SH-SY5Y (cell line): ENCODE data around the gene RASL11A.

Source experiments
- GATA2 ChIP-seq: IDR thresholded peaks from 2 replicates; pipeline ENCODE4 v1.6.1; 2011; ENCODE audit warnings: mild to moderate bottlenecking, low read depth, low read length
- GATA3 ChIP-seq: IDR thresholded peaks from 2 replicates; pipeline ENCODE4 v1.6.1; 2011; ENCODE audit warnings: low read depth, mild to moderate bottlenecking, low read length, moderate library complexity

Gene RASL11A, protein sequence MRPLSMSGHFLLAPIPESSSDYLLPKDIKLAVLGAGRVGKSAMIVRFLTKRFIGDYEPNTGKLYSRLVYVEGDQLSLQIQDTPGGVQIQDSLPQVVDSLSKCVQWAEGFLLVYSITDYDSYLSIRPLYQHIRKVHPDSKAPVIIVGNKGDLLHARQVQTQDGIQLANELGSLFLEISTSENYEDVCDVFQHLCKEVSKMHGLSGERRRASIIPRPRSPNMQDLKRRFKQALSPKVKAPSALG

DNA sequence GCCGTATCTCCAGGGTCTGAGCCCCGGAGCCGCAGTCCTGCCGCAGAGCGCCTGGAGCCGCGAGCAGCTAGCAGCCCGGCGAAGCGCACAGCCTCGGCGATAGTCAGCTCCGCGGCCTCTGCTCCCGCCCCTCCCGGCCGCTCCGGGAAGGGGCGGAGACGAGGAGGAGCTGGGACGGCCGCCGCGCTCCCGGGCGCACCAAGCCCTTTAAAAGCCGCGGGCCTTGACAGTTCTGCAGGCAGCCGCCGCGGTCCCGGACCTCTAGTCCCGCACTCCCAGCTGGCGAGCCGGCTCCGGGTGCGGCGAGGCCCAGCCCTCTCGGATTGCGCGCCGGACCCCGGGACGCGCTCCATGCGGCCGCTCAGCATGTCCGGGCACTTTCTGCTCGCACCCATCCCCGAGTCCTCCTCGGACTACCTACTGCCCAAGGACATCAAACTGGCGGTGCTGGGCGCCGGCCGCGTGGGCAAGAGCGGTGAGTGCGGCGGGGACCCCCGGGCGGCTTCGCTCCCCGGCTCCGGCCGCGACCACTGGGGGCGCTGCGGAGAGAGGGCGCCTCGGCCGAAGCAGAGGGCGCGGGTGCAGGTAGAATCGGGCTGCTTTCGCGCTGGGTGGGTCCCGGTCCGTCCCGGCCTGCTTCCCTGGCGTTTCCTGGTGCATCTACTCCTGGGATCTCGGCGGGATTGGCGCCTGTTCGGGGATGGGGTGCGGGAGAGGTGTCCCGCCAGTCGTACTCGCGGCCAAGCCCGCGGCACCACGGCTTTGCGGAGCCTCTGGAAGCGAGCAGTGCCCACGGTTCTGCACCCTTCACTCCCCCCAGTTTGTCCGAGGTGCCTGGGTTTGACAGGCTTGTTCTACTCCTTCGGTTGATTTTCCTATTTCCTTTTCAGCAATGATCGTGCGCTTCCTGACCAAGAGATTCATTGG is at the start of gene RASL11A:
Gene RASL11A (plus strand): TSS at position 237 of the 927 bp plus-strand sequence. CDS start 115 bp downstream, at position 352.
- TF ChIP-seq GATA2 (no peak), GATA3 (no peak)

GRCh38 chr13:27226991-27227390 is 43.6 kb upstream of the RASL11A start:
- TF ChIP-seq GATA3 (no peak), GATA2 (no peak)

GRCh38 chr13:27228131-27228530 is 42.5 kb upstream of the RASL11A start:
- TF ChIP-seq GATA2 (no peak), GATA3 (no peak)

GRCh38 chr13:27229642-27230041 is 41.0 kb upstream of the RASL11A start:
- no peak for TF ChIP-seq GATA2
- TF ChIP-seq GATA3, result no peak

DNA sequence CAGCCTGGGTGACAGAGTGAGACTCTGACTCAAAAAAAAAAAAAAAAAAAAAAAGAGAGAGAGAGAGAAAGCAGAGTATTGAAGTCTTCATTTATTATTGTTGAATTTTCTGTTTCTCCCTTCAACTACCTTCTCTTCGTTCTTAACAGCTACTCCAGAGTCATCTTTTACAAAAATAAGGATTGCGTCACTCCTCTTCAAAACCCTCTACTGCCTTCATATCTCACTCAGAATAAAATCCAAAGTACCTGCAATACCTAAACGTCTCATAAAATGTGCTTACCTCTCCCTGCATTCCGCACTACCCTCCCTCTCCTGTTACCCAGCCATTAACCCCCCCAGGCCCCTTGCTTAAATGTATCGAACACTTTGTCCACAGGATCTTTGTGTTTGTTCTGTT is 36.7 kb upstream of the RASL11A start:
- no peak for TF ChIP-seq GATA2
- no peak for TF ChIP-seq GATA3

- TF ChIP-seq GATA3 (no peak), GATA2 (no peak)
These were observed 34.2 kb upstream of the RASL11A start for GRCh38 chr13:27236478-27236877.

GRCh38 chr13:27242702-27243101 is 27.9 kb upstream of the RASL11A start:
- no peak for TF ChIP-seq GATA2
- TF ChIP-seq GATA3, result no peak

DNA sequence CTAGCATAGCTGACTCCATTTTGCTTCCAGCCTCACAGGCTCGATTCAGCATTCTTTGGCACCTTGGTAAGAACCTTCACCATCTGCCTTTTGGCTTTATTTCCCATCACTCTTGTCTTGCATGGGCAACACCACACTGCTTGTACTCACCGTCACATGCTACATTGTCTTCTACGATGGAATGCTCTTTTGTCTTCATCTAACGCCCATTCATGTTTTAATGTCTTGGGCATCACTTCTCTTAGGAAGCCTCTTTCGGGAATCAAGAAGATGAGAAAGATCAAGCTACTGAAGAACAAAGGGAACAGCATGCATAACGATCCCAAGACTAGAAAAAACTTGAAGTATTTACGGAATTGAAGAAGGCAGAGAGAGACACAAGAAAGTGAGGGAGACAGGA is 25.0 kb upstream of the RASL11A start:
- TF ChIP-seq GATA2 (no peak), GATA3 (no peak)

GRCh38 chr13:27250833-27251165 is 19.8 kb upstream of the RASL11A start:
- TF ChIP-seq GATA3 (no peak), GATA2 (no peak)

GRCh38 chr13:27251166-27252091 is 19.2 kb upstream of the RASL11A start, which contains the start of gene RPL21:
TSS of gene RPL21 (plus strand) at chr13:27251558. CDS start at chr13:27253777, 2,219 bp downstream.
- TF ChIP-seq GATA3, result no peak
- no peak for TF ChIP-seq GATA2

DNA sequence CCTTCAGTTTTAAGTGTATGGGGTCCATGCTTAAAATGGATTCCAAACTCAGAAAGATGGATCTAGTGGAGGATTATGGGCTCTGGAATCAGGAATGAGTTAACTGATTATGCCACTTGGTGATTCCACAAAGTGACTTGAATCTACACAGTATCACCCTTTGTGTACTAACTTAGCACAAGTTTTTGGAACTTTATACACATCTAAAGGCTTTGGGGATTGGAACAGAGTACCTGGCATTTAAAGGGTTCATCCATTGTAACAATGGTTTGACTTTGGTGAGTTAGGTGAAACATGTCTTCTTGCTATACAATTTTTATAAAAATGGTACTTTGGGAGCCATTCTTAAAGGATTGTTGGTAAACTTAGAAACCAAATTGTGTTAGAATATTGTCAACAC is 18.2 kb upstream of the RASL11A start:
- TF ChIP-seq GATA3, result no peak
- no peak for TF ChIP-seq GATA2

DNA sequence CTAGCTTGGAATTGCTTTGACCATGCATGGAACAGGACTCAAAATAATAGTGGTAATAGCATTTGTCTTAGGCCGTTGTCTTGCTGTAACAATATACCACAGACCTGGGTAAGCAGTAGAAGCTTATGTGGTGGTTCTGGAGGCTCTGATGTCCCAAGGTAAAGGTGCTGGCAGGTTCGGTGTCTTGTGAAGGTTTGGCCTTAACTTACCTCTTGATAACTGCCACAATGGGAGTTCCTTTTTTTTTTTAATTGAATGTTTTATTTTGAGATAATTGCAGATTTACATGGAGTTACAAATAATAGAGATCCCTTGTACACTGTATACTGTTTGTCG is 13.4 kb upstream of the RASL11A start:
- TF ChIP-seq GATA3 (no peak), GATA2 (no peak)

- TF ChIP-seq GATA3 (no peak), GATA2 (no peak)
These were observed 12.9 kb upstream of the RASL11A start for GRCh38 chr13:27257648-27258253.

- TF ChIP-seq GATA3 (no peak), GATA2 (no peak)
These were observed 11.8 kb upstream of the RASL11A start for GRCh38 chr13:27258637-27259386.
